DND-41 (cell line): ENCODE measurements around the gene RFTN1.
A peak's percentile ranks its signal among the peaks of the same experiment; 100 is the strongest.

Source experiments
- ATAC-seq: fragments of 200-7000 bp; cut with Tn5 transposase; 3 replicates; pipeline ENCODE4 v1.9.1; 2021; ENCODE audit warnings: low read depth; ENCODE audit not compliant: insufficient read depth
- DNase-seq: peaks from one replicate; pipeline ENCODE4 v3.0.0-alpha.2; 2020
- H2AFZ ChIP-seq: 2 replicates; pipeline ENCODE4 v1.6.0; 2012; ENCODE audit warnings: low read depth, low read length
- H3K27ac ChIP-seq: 2 replicates; pipeline ENCODE4 v1.5.1; 2012; ENCODE audit warnings: low read length, inconsistent platforms
- H3K27me3 ChIP-seq: fragments of 200-600 bp; sonication (generic); 2 replicates; pipeline ENCODE4 v1.6.0; 2012; ENCODE audit warnings: low read length, mild to moderate bottlenecking, inconsistent platforms; ENCODE audit not compliant: insufficient read depth, poor library complexity
- H3K36me3 ChIP-seq: 2 replicates; pipeline ENCODE4 v1.5.1; 2012; ENCODE audit warnings: low read length, inconsistent platforms; ENCODE audit not compliant: insufficient read depth
- H3K4me1 ChIP-seq: 2 replicates; pipeline ENCODE4 v1.5.1; 2012; ENCODE audit warnings: mild to moderate bottlenecking, low read length; ENCODE audit not compliant: insufficient read depth
- H3K4me2 ChIP-seq: 2 replicates; pipeline ENCODE4 v1.6.0; 2012; ENCODE audit warnings: mild to moderate bottlenecking, moderate library complexity, low read length, inconsistent platforms; ENCODE audit not compliant: insufficient read depth
- H3K4me3 ChIP-seq, 2 experiments: fragments of 200-600 bp in 1 of 2; shearing (Covaris generic) in 1 of 2; 2 replicates each; pipeline ENCODE4 v1.5.1; 2012 to 2016; ENCODE audit warnings: inconsistent platforms in 2 of 2, low read length in 2 of 2, mild to moderate bottlenecking in 2 of 2, low read depth in 1 of 2, moderate library complexity in 1 of 2
- H3K79me2 ChIP-seq: 2 replicates; pipeline ENCODE4 v1.6.0; 2012; ENCODE audit warnings: low read length, inconsistent platforms; ENCODE audit not compliant: insufficient read depth
- H3K9ac ChIP-seq: 2 replicates; pipeline ENCODE4 v1.6.0; 2012; ENCODE audit warnings: low read depth, mild to moderate bottlenecking, inconsistent platforms, low read length, moderate library complexity
- H3K9me3 ChIP-seq: 2 replicates; pipeline ENCODE4 v1.5.1; 2012; ENCODE audit warnings: low read length, moderate library complexity, mild to moderate bottlenecking, inconsistent platforms; ENCODE audit not compliant: insufficient read depth, severe bottlenecking
- H4K20me1 ChIP-seq: 2 replicates; pipeline ENCODE4 v1.6.0; 2012; ENCODE audit warnings: low read length; ENCODE audit not compliant: insufficient read depth
- CTCF ChIP-seq: IDR thresholded peaks from 2 replicates; pipeline ENCODE4 v1.5.1; 2012; ENCODE audit warnings: borderline replicate concordance, low read length, moderate library complexity, mild to moderate bottlenecking; ENCODE audit not compliant: poor library complexity, severe bottlenecking; ENCODE audit errors: extremely low read depth
- EZH2 ChIP-seq: IDR thresholded peaks from 3 replicates; pipeline ENCODE4 v1.6.1; 2012; ENCODE audit warnings: borderline replicate concordance, low read depth, mild to moderate bottlenecking, moderate library complexity, low read length, inconsistent platforms; ENCODE audit not compliant: severe bottlenecking

Gene RFTN1

GRCh38 chr3:16538507-16538906, 25.0 kb upstream of the RFTN1 start:
- ATAC-seq, result no peak
- peak overlapping the region; percentile 52; the same call in 1 of the 2 replicates for H2AFZ ChIP-seq
- H4K20me1 ChIP-seq, result no peaks in the 10 kb centered on the region
- no peaks in the 10 kb centered on the region for H3K27me3 ChIP-seq
- H3K4me3 ChIP-seq, result no peak overlapping the region
- no peaks in the 10 kb centered on the region for H3K36me3 ChIP-seq
- no peaks in the 10 kb centered on the region for H3K9me3 ChIP-seq
- H3K9ac ChIP-seq, result no peak overlapping the region
- no peak overlapping the region for H3K27ac ChIP-seq
- no peaks in the 10 kb centered on the region for H3K4me1 ChIP-seq
- H3K79me2 ChIP-seq, result no peaks in the 10 kb centered on the region
- DNase-seq, result no peak
- TF ChIP-seq CTCF, result no peak
- TF ChIP-seq EZH2, result no peak
- no peak overlapping the region for H3K4me2 ChIP-seq

DNA sequence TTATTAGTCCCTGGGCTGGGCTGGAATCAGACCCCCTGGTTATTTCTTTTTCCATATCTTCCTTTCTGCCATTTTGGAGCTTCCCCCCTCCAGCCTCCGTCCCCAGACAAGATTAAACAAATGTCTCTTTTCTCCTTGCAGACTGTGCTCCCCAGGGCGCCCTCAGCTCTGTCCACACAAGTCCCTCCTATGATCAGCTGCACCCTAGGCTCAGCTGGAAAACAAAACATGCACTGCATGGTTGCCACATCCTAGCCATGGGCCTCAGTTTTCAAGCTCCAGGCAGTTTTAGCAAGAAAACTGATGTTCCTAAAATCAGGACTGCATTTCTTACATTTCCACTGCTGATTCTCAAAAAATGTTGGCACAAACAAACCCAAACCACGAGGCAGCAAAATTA, 23.5 kb upstream of the RFTN1 start:
- Histone ChIP-seq H3K27ac (no peak overlapping the region), H3K79me2 (no peaks in the 10 kb centered on the region), H2AFZ (no peak overlapping the region), H3K27me3 (no peaks in the 10 kb centered on the region), H3K4me1 (no peaks in the 10 kb centered on the region), H3K9me3 (no peaks in the 10 kb centered on the region), H3K4me3 (no peak overlapping the region), H3K4me2 (no peak overlapping the region), H3K9ac (no peak overlapping the region), H4K20me1 (no peaks in the 10 kb centered on the region), H3K36me3 (no peaks in the 10 kb centered on the region)
- TF ChIP-seq EZH2 (no peak), CTCF (no peak)
- no peak for DNase-seq
- no peak for ATAC-seq

DNA sequence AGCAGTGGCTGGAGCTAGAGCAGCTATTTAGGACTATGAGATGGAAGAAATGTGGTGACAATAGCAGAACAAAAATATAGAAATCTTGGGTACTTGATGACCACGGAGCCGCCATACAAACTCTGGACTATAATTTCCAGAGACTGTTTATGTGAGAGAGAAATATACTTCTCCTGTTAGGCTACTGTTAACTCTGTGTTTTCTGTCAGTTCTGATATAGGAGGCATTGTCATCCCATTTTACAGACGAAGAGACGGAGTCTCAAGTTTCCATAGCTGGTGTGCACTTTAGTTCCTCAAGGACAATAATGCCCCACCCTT, 22.8 kb upstream of the RFTN1 start:
- Histone ChIP-seq H3K9ac (no peak overlapping the region), H3K4me1 (no peaks in the 10 kb centered on the region), H3K27me3 (no peaks in the 10 kb centered on the region), H3K9me3 (no peaks in the 10 kb centered on the region), H3K27ac (no peak overlapping the region), H3K4me3 (no peak overlapping the region), H2AFZ (no peak overlapping the region), H3K79me2 (no peaks in the 10 kb centered on the region), H3K4me2 (no peak overlapping the region), H4K20me1 (no peaks in the 10 kb centered on the region), H3K36me3 (no peaks in the 10 kb centered on the region)
- no peak for TF ChIP-seq EZH2
- TF ChIP-seq CTCF, result no peak
- no peak for DNase-seq
- ATAC-seq, result no peak

DNA sequence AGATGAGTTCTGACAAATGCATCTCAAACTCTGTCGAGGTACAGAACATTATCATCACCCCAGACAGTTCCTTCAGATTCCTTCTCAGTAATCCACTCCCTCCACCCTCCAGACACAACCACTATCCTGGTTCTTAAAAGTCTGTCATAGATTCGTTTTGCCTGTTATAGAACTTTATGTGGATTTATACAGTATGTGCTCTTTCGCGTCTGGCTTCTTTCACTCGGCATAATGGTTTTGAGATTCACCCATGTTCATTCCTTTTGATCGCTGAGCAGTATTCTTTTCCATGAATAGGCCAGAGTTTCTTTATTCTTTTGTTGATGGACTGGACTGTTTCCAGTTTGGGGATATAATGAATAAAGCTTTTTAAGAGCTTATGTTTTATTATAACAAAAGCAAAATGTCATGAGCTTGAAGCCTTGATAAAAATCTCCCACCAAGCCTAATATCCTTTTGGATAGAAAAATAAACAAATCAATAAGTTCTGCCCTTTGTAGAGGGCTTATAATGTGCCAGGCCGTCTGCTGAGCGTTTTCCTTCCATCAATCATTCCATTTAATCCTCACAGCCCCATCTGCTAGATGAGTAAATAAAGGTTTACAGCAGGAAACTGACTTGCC, 21.3 kb upstream of the RFTN1 start:
- Histone ChIP-seq H3K4me3 (no peak overlapping the region), H3K9me3 (no peaks in the 10 kb centered on the region), H3K36me3 (no peaks in the 10 kb centered on the region), H3K4me2 (no peak overlapping the region), H3K9ac (no peak overlapping the region), H2AFZ (no peak overlapping the region), H3K27ac (no peak overlapping the region), H3K79me2 (no peaks in the 10 kb centered on the region), H4K20me1 (no peaks in the 10 kb centered on the region), H3K4me1 (no peaks in the 10 kb centered on the region), H3K27me3 (no peaks in the 10 kb centered on the region)
- TF ChIP-seq CTCF (no peak), EZH2 (no peak)
- no peak for ATAC-seq
- no peak for DNase-seq
